PC-9 (cell line): ENCODE results near the gene GULP1.

Experiments
- EZH2 ChIP-seq: fragments of 200-600 bp; sonication (generic); IDR thresholded peaks from 2 replicates; pipeline ENCODE4 v1.8.0; 2017; ENCODE audit warnings: antibody characterized with exemption, low read depth
- TF ChIP-seq, protein P1 (sequence below): fragments of 200-600 bp; sonication (generic); conservative IDR thresholded peaks from 2 replicates; pipeline ENCODE4 v1.6.1; 2017; ENCODE audit warnings: mixed run types, antibody characterized with exemption, mild to moderate bottlenecking, moderate library complexity

DNA sequence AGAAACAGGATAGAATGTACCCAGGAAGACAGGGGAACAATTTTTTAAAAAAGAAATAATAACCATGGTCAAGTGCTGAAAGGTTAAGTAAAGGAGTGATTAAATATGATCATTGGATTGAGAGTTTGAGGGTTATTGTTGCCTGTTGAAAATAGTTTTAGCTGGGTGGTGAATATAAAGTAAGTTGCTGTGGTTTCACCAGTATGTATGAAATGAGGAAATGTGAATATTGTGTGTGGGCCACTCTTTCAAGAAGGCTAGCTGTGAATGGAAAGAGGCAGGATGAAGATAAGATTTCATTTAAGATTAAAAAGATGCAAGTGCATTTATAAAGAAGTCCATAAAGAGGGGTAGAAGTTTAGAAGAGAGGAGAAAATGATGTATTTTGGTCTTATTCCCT, 53.8 kb downstream of the GULP1 start:
- no peak for TF ChIP-seq EZH2
- TF ChIP-seq, protein P1, sequence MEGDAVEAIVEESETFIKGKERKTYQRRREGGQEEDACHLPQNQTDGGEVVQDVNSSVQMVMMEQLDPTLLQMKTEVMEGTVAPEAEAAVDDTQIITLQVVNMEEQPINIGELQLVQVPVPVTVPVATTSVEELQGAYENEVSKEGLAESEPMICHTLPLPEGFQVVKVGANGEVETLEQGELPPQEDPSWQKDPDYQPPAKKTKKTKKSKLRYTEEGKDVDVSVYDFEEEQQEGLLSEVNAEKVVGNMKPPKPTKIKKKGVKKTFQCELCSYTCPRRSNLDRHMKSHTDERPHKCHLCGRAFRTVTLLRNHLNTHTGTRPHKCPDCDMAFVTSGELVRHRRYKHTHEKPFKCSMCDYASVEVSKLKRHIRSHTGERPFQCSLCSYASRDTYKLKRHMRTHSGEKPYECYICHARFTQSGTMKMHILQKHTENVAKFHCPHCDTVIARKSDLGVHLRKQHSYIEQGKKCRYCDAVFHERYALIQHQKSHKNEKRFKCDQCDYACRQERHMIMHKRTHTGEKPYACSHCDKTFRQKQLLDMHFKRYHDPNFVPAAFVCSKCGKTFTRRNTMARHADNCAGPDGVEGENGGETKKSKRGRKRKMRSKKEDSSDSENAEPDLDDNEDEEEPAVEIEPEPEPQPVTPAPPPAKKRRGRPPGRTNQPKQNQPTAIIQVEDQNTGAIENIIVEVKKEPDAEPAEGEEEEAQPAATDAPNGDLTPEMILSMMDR = no peak
